Vagina (tissue), 2 donors: ENCODE results near the gene PXK.

Source experiments
- CTCF ChIP-seq, 3 experiments: fragments of 450-650 bp in 2 of 3; fragments of 200-600 bp in 1 of 3; sonication (generic) in 1 of 3; IDR thresholded peaks; one replicate each; pipeline ENCODE4 v1.5.1; 2017 to 2019; ENCODE audit warnings: antibody characterized with exemption in 3 of 3, mild to moderate bottlenecking in 2 of 3, moderate library complexity in 2 of 3
- POLR2A ChIP-seq, 2 donors: fragments of 450-650 bp; IDR thresholded peaks; one replicate each; pipeline ENCODE4 v1.6.1; 2017; ENCODE audit warnings: antibody characterized with exemption in 2 of 2, mild to moderate bottlenecking in 2 of 2, moderate library complexity in 2 of 2
- POLR2AphosphoS5 ChIP-seq, 2 donors: sonication (generic); formaldehyde crosslinking; IDR thresholded peaks; one replicate each; pipeline ENCODE4 v1.9.0; 2017; ENCODE audit warnings: antibody characterized with exemption in 2 of 2, mild to moderate bottlenecking in 2 of 2, low read depth in 1 of 2; ENCODE audit not compliant: insufficient read depth in 1 of 2

- TF ChIP-seq CTCF (IDR thresholded peaks at IDR 0.05) (no peak), POLR2A (IDR thresholded peaks at IDR 0.05) (no peak), POLR2AphosphoS5 (IDR thresholded peaks at IDR 0.05; ENCODE audit: insufficient read depth in 1 of 2, low read depth in 1 of 2) (no peak)
Measured at GRCh38 chr3:58361866-58362265, 29.2 kb downstream of the PXK start.
